GM21825 (cell line): ENCODE measurements around the gene CSNK2A3.

ENCODE experiments used
- ATAC-seq: cut with Tn5 transposase; IDR thresholded peaks from one replicate; pipeline ENCODE4 v1.9.1; 2021; ENCODE audit warnings: mild to moderate bottlenecking, moderate library complexity; ENCODE audit not compliant: unreplicated experiment

The CSNK2A3 gene

GRCh38 chr11:11338304-11338703 is 14.7 kb downstream of the CSNK2A3 start:
- no peak for ATAC-seq

DNA sequence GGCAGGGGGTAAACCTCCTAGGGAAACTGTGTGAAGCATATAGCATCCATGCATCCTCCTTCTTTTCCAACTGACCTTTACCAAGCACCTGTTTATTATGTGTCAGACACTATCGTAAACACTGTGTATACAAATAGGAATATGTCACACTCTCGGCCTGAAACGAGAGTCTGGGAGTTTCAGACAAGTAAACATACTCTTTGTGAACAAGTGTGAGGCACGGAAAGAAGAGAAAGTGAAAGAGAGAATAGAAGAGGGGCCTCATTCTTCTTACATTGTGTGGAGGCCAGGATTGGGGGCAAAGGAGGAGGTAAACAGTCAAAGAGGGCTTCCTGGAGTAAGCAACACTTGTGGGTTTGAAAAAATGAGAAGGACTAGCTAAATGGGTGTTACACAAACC is 16.4 kb downstream of the CSNK2A3 start:
- ATAC-seq: no peak

DNA sequence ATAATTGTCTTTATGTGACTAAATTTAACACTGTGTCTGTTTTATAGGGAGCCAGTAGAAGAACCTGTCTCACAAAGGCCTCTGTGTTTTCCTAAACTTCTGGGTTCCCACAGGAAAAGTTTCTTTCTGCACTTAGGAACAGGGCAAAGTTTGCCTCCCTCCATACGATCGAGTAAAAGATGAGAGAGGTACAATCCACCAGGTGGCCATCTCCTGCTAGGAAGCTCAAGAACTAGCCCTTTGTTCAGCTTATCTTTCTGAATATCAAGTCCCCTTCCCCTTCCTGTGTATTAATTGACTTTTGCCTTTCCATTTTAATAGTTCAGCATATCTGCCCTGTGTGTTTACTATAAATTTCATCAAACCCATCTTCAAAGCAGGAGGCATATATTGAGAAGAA is 18.0 kb downstream of the CSNK2A3 start:
- ATAC-seq: no peak

GRCh38 chr11:11334607-11335006 is 18.4 kb downstream of the CSNK2A3 start:
- no peak for ATAC-seq

- no peak for ATAC-seq
Observed at GRCh38 chr11:11332141-11332710, 20.8 kb downstream of the CSNK2A3 start.

GRCh38 chr11:11329062-11329806 is 23.8 kb downstream of the CSNK2A3 start:
- ATAC-seq: no peak

DNA sequence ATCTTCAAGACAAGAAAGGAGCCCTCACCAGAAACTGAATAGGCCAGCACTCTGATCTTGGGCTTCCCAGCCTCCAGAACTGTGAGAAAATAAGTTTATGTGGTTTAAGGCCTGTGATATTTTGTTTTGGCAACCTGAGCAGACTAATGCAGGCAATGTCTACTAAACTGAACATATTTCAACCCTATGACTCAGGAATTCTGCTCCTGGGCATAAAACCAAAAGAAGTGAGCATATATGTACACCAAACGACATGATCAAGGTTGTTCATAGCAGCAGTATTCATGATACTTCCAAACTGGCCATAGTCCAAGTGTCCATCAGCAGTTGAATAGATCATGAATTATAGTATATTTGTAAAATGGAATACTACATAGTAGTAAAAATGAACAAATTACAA is 29.0 kb downstream of the CSNK2A3 start:
- no peak for ATAC-seq

GRCh38 chr11:11322101-11322500 is 30.9 kb downstream of the CSNK2A3 start:
- no peak for ATAC-seq

GRCh38 chr11:11320825-11321224 is 32.2 kb downstream of the CSNK2A3 start:
- no peak for ATAC-seq

- ATAC-seq: no peak
Observed at GRCh38 chr11:11318961-11319360, 34.1 kb downstream of the CSNK2A3 start.

- ATAC-seq: no peak
Observed at GRCh38 chr11:11318461-11318860, 34.6 kb downstream of the CSNK2A3 start.

- no peak for ATAC-seq
Observed at GRCh38 chr11:11316651-11317230, 36.3 kb downstream of the CSNK2A3 start.

GRCh38 chr11:11313902-11314692 is 39.0 kb downstream of the CSNK2A3 start:
- ATAC-seq: no peak

DNA sequence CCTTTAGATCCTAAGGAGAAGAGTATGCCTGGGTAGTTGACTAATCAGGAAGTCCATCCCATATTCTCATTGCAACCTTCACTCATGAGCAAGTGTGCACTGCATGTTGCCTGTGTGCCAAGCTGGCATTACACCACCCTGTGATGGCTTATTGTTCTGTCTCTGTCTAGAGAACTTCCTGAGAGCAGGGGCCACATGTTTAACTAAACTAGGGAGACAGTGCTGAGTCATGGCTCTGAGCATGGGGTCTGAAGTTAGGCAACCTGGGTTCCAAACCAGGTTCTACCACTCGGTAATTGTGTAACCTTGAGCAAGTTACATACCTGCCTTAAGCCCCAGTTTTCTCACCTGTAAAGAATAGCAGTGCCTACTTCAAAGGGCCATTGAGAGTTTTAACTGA is 39.6 kb downstream of the CSNK2A3 start:
- no peak for ATAC-seq

DNA sequence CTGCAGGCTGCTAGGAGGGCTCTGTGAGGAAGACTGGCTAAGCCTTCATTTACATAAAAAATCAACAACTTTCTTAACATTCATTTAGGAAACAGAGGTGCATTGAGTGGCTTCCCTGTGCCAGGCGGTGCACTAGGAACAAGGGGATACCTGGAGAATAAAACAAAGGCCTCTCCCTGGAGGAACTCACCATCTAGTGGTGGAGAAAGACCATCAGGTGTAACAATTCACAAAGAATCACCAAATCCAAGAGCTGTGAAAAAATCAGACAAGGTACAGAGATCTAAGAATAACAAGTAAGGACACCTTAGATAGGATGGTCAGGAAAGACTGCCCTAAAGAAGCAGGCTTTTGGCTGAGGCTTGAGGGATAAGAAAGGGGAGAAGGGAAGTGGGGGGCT is 40.3 kb downstream of the CSNK2A3 start:
- no peak for ATAC-seq

DNA sequence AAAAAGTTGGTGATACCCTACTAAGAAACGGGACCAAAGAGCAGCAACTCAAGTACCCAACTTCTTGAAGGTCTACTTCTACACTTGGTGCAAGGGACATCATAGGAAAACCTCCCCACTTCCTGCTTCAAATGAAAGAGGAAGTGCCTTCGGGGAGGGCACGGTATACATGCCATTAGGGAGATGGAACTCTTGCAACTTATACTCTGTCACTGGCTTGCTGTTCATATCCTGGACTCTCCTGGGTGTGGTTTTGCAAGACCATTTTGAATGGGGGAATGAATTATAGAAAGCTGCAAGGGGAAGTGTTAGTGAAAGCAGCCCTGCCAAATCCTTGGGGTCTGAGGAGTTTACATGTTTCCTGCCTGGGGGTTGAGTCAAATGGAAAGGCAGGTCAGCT is 41.9 kb downstream of the CSNK2A3 start:
- peak; percentile 58 for ATAC-seq

DNA sequence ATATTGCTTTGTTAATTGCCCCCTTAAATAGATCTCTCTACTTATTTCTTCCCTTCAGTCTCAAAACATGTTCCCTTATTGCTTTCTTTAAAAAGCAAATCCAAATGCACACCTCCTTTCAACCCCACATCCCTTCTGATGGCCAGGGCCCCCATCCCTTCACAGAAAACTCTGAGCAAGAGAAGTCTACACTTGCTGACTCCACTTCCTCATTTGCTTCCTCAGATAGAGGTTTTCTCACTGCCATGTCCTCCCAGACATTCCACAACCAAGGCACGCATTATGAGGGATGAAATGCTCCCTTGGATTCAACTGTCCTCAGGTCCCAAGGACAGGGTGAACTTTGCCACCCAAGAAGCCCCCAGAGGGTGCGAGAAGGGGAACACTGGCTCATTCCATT is 43.1 kb downstream of the CSNK2A3 start:
- no peak for ATAC-seq

GRCh38 chr11:11308249-11308648 is 44.8 kb downstream of the CSNK2A3 start:
- ATAC-seq: no peak

- no peak for ATAC-seq
Observed at GRCh38 chr11:11306855-11307254, 46.2 kb downstream of the CSNK2A3 start.

DNA sequence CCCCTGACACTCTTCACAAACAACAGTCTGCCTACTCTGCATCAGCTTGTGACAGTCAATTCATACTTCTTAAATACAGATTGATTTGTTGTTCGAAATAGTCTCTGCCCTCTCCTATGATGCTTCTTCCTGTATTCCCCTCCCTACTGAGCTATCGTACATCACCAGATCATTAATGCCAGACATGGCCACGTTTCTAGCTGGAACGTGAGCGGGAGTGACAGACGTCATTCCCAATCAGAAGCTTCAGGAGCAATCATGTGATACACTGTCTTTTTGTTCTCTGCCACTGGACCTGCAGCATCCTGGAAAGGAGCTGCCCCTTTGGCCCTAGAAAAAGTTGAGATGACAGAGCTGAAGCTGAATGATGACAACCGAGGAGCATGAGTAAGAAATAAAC is 48.5 kb downstream of the CSNK2A3 start:
- no peak for ATAC-seq

- ATAC-seq: no peak
Observed at GRCh38 chr11:11302565-11302964, 50.5 kb downstream of the CSNK2A3 start.
